ENCODE data around the gene CYB561A3.

CYB561A3 gene

DNA sequence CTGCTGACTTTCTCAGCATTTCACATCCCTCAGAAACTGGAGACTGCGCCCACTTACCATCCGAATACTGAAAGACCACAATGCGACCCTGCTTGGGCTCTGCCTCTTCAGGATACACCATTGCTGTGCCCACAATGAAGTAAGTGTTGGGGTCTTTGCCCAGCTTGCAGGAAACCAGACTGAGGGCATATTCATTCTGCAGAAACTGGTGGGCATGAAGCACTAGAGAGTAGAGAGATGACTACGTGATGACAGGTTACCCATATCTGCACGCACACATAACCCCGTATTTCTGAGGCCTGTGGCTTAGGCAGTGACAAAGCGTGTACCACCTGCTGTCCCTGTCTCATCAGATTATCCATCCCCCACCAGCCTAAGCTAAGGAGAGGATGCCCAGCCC, 51.9 kb downstream of the CYB561A3 start:
- H3K27ac ChIP-seq: no peak overlapping the region
- TF ChIP-seq, protein P1, sequence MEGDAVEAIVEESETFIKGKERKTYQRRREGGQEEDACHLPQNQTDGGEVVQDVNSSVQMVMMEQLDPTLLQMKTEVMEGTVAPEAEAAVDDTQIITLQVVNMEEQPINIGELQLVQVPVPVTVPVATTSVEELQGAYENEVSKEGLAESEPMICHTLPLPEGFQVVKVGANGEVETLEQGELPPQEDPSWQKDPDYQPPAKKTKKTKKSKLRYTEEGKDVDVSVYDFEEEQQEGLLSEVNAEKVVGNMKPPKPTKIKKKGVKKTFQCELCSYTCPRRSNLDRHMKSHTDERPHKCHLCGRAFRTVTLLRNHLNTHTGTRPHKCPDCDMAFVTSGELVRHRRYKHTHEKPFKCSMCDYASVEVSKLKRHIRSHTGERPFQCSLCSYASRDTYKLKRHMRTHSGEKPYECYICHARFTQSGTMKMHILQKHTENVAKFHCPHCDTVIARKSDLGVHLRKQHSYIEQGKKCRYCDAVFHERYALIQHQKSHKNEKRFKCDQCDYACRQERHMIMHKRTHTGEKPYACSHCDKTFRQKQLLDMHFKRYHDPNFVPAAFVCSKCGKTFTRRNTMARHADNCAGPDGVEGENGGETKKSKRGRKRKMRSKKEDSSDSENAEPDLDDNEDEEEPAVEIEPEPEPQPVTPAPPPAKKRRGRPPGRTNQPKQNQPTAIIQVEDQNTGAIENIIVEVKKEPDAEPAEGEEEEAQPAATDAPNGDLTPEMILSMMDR (conservative IDR thresholded peaks at IDR 0.05): no peak
- TF ChIP-seq ZFX (IDR thresholded peaks at IDR 0.05): no peak

DNA sequence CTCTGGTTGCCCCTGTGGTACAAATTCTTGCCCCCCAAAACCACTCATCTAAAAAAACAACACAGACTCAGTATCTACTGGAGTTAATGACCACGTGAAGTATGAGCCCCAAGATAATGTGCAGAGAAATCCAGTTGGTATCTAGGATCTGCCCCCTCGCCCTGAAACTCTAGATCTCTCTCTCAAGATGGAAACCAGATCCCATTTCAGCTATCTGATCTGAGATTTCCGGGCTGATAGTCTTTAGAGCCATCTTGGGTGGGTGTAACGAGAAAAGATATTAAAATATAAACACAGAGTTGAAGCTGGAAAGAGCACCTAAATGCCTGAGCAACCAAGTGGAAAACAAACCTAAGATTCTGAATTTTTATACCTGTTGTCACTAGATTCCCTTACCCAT, 52.5 kb downstream of the CYB561A3 start:
- TF ChIP-seq, protein P1 (conservative IDR thresholded peaks at IDR 0.05): no peak
- no peak for TF ChIP-seq ZFX (IDR thresholded peaks at IDR 0.05)

DNA sequence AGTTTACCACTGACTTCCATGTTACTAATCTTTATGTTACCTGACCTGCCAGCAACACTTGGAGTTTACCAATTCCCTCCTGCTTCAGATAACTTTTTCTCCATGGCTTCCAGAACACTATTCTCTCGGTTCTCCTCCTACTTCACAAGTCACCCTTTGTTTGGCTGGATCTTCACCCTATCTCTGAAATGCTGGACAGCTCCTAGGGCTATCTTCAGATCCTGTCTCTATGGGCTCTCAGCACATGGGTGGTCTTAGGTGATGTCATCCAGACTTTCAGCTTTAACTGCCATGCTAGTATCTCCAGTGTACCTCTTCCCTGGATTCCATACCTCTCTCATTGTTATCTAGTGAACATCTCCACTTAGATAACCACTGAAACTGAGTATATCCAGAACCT, 54.3 kb downstream of the CYB561A3 start:
- TF ChIP-seq ZFX (IDR thresholded peaks at IDR 0.05): no peak
- TF ChIP-seq, protein P1 (conservative IDR thresholded peaks at IDR 0.05): no peak
- no peak overlapping the region for H3K27ac ChIP-seq

More for the DNA sequence above, 52.5 kb downstream of the CYB561A3 start:
- no peak overlapping the region for H3K27ac ChIP-seq

DNA sequence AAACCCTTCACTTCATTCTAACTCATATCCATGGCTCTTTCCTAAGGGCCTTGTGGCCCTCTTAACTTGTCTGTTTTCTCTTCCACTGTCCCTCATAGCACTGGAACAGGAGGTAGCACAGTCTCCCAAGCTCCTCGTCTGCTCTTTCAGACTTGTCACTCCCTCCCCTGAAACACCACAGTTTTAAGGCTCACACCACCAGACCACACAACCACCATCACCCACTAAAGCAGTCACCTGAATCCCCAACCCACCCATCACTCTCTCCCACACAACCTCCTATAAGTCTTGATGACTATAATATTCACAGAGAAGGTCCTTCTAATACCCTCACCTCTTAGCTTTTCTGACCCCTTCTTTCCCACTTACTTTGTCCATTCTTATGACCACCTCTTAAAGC, 55.5 kb downstream of the CYB561A3 start:
- H3K27ac ChIP-seq: no peak overlapping the region
- no peak for TF ChIP-seq ZFX (IDR thresholded peaks at IDR 0.05)
- TF ChIP-seq, protein P1 (conservative IDR thresholded peaks at IDR 0.05): no peak

DNA sequence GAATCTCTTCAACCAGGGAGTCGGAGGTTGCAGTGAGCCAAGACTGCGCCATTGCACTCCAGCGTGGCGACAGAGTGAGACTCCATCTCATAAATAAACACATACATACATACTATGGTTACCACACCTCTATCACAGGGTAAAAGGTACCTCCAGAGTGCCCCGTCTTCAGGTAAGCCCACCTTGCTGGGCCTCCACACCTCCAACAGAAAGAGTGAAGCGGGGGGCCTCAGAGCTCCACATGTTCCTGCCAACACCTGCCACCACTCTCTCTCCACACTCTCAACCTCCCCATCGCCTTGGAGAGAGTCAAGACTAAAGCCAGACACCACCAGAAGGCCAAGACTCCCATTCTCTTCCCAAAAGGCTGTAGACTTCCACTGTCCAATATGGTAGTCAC, 56.3 kb downstream of the CYB561A3 start:
- no peak for TF ChIP-seq ZFX (IDR thresholded peaks at IDR 0.05)
- TF ChIP-seq, protein P1 (conservative IDR thresholded peaks at IDR 0.05): no peak
- no peak overlapping the region for H3K27ac ChIP-seq

DNA sequence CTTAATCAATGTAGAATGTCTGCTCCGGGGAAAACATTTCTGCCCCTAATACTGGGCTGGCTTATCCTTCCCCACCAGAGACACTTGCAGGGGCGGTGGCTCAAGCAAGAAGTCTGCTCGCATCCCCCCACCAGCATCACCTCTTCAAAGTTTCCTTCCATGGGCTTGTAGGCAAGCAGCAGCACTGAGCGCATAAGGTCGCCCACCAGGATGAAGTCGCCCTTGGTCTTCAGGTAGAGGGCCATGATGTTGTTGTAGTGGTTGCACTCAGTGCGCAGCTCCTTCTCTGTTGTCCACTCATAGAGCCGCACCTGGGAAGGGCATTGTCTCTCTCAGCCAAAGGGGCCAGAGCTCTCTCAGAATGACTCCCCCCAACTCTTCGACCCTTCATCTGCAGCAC, 58.0 kb downstream of the CYB561A3 start:
- TF ChIP-seq, protein P1 (conservative IDR thresholded peaks at IDR 0.05): no peak
- TF ChIP-seq ZFX (IDR thresholded peaks at IDR 0.05): no peak
- no peak overlapping the region for H3K27ac ChIP-seq

DNA sequence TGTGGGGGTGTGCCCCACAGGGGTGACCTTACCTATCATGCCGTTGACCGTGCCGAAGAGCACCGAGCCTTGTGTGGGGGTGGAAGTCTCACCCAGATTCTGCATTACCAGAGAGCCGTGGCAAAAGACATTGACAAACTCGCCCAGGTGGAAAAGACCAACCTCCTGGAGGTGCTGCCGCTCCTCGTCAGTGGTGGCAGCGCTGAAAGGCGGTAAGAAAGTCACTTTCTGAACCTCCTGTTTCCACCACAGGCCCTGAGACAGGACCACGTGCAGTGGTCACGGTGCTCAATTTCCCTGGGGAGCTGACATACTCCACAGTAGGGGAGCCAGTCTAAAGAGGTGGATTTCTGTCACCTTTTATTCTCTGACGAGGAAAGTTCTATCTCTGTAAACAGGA, 59.1 kb downstream of the CYB561A3 start:
- TF ChIP-seq ZFX (IDR thresholded peaks at IDR 0.05): no peak
- TF ChIP-seq, protein P1 (conservative IDR thresholded peaks at IDR 0.05): no peak
- no peak overlapping the region for H3K27ac ChIP-seq
